Colonic mucosa (tissue), 4 donors: Measurements from ENCODE around the gene INPP5F. TPM values are rescaled to one million over a fixed set of nuclear protein-coding genes. Genes with fewer than 3 reads are reported as not detected.

Experiments used
- DNase-seq: peaks from one replicate; pipeline ENCODE4 v3.0.0-alpha.2; 2020
- H3K27ac ChIP-seq: fragments of 200-600 bp; one replicate; pipeline ENCODE4 v1.8.0; 2021
- H3K27me3 ChIP-seq: fragments of 200-600 bp; one replicate; pipeline ENCODE4 v1.8.0; 2021
- H3K36me3 ChIP-seq: fragments of 200-600 bp; one replicate; pipeline ENCODE4 v1.8.0; 2021
- H3K4me1 ChIP-seq: fragments of 200-600 bp; one replicate; pipeline ENCODE4 v1.8.0; 2021; ENCODE audit warnings: mild to moderate bottlenecking
- H3K4me3 ChIP-seq: fragments of 200-600 bp; one replicate; pipeline ENCODE4 v1.8.0; 2021
- H3K9ac ChIP-seq, 2 donors: one replicate each; pipeline ENCODE4 v1.7.0; 2013; ENCODE audit warnings: control low read depth in 2 of 2, low read depth in 2 of 2, low read length in 2 of 2
- H3K9me3 ChIP-seq: fragments of 200-600 bp; one replicate; pipeline ENCODE4 v1.8.0; 2021
- CTCF ChIP-seq: fragments of 200-600 bp; IDR thresholded peaks from one replicate; pipeline ENCODE4 v1.8.0; 2022; ENCODE audit warnings: antibody characterized with exemption, mild to moderate bottlenecking
- intact Hi-C: fragments of 100-400 bp; cut with DNase I; formaldehyde crosslinking; loops from one replicate; pipeline ENCODE4 v1.14.1; 2022
- total RNA-seq, 2 donors: library from RNA; stranded (reverse); fragmentation: NEBNext Ultra II Directional in 1 of 2; extraction: Animal tissue kit (Norgen Biotek cat#: 25700) in 1 of 2; gene quantifications; one replicate each; pipeline ENCODE4 v1.2.1, GENCODE V29; 2021
- donor health status: healthy.
- donor health status: DM: no; HTN: no; CAD: no.
- donor health status: DM: no; HTN: no; CAD: no.

INPP5F gene
- total RNA-seq, 2 donors from 2014 or later = 12.6 to 15.6 TPM

- Histone ChIP-seq H3K4me3 (no peak overlapping the region), H3K9ac (no peak overlapping the region), H3K36me3 (peaks cover 4% of the 10 kb centered on the region), H3K4me1 (no peaks in the 10 kb centered on the region), H3K27ac (no peak overlapping the region), H3K27me3 (no peaks in the 10 kb centered on the region), H3K9me3 (no peaks in the 10 kb centered on the region)
- no peak for DNase-seq
- TF ChIP-seq CTCF = no peak
- intact Hi-C loops = no loop called here
These were observed 82.3 kb downstream of the INPP5F start for GRCh38 chr10:119807960-119808697.

GRCh38 chr10:119811122-119811521, 85.3 kb downstream of the INPP5F start:
- TF ChIP-seq CTCF = no peak
- Histone ChIP-seq H3K4me3 (no peak overlapping the region), H3K27ac (no peak overlapping the region), H3K4me1 (no peaks in the 10 kb centered on the region), H3K9me3 (no peaks in the 10 kb centered on the region), H3K9ac (no peak overlapping the region), H3K36me3 (no peaks in the 10 kb centered on the region), H3K27me3 (no peaks in the 10 kb centered on the region)
- intact Hi-C loops = no loop called here
- no peak for DNase-seq

GRCh38 chr10:119812684-119813083, 86.8 kb downstream of the INPP5F start:
- intact Hi-C loops = no loop called here
- H3K9me3 ChIP-seq = no peaks in the 10 kb centered on the region
- H3K9ac ChIP-seq = no peak overlapping the region
- no peaks in the 10 kb centered on the region for H3K27me3 ChIP-seq
- no peak for DNase-seq
- no peaks in the 10 kb centered on the region for H3K4me1 ChIP-seq
- H3K27ac ChIP-seq = no peak overlapping the region
- H3K36me3 ChIP-seq = no peaks in the 10 kb centered on the region
- no peak for TF ChIP-seq CTCF
- no peak overlapping the region for H3K4me3 ChIP-seq

- intact Hi-C loops = no loop called here
- TF ChIP-seq CTCF = no peak
- no peak for DNase-seq
- Histone ChIP-seq H3K9me3 (no peaks in the 10 kb centered on the region), H3K4me3 (no peak overlapping the region), H3K36me3 (no peaks in the 10 kb centered on the region), H3K27ac (no peak overlapping the region), H3K9ac (no peak overlapping the region), H3K4me1 (no peaks in the 10 kb centered on the region), H3K27me3 (no peaks in the 10 kb centered on the region)
These were observed 89.8 kb downstream of the INPP5F start for GRCh38 chr10:119815671-119816070.

- intact Hi-C loops = no loop called here
- Histone ChIP-seq H3K27ac (no peak overlapping the region), H3K36me3 (no peaks in the 10 kb centered on the region), H3K4me3 (no peak overlapping the region), H3K9ac (no peak overlapping the region), H3K4me1 (no peaks in the 10 kb centered on the region), H3K27me3 (no peaks in the 10 kb centered on the region), H3K9me3 (no peaks in the 10 kb centered on the region)
- peak; percentile 27 for DNase-seq
- no peak for TF ChIP-seq CTCF
These were observed 92.4 kb downstream of the INPP5F start for GRCh38 chr10:119817991-119818888.
